Measurements from ENCODE around the gene ESAM. TPM values are rescaled to one million over a fixed set of nuclear protein-coding genes. Genes with fewer than 3 reads are reported as not detected.

Gene ESAM
- total RNA-seq, 1 donor from 2014 or later = 9.4 TPM

DNA sequence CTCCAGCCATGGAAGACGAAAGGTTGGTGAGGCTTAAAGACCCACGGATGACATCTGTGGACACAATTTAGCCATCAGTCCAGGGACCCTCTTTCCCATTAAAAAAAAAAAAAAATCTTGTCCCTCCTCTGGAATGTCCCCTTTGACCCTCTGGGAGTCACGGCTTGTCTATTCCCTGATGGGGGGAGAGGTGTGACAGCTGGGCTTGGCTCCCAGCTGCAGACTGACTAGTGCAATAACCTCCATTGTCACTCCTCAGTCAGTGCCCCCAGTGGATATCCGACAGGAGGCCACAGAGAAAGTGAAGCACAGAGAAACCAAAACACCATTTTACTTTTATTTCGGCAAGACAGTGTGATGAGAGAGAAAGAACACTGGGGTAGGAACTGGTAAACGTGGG is 7.4 kb downstream of the ESAM start:
- Histone ChIP-seq H3K9me3 (ENCODE audit: control insufficient read depth in 3 of 3, low read length in 3 of 3) (no peaks in the 10 kb centered on the region), H3K9ac (ENCODE audit: low read depth in 1 of 3, low read length in 3 of 3) (no peak overlapping the region), H3K27me3 (ENCODE audit: control insufficient read depth in 3 of 3, insufficient read depth in 3 of 3, low read length in 3 of 3) (peaks cover 53 to 61% (median 54%) of the 10 kb centered on the region in 3 donors), H3K4me3 (ENCODE audit: low read length in 3 of 3) (no peak overlapping the region), H3K27ac (ENCODE audit: low read depth, low read length) (no peak overlapping the region), H3K36me3 (ENCODE audit: control insufficient read depth in 3 of 3, insufficient read depth in 3 of 3, low read length in 3 of 3) (peaks cover 0 to 8% (median 4%) of the 10 kb centered on the region in 3 donors), H3K4me1 (ENCODE audit: control insufficient read depth in 3 of 3, insufficient read depth in 3 of 3, low read length in 3 of 3) (peaks cover 17 to 35% (median 18%) of the 10 kb centered on the region in 3 donors)

DNA sequence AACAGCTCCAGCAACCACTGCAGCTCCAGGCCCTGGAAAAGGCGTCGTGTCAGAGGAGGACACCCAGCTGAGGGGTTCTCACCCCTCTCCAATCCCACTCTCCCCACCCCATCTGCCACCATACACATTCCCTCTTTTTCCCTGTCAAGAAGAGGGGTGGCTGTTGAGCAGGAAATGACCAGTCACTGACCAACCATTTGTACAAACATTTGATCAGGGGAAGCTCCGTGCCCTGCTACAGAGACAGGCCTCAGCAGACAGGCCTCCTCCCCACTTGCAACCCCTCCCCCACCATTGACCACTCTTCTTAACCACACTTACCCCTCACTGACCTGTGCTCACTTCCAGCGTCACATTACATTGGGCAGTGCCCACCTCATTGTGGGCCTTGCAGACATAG is 7.8 kb downstream of the ESAM start:
- Histone ChIP-seq H3K4me3 (ENCODE audit: low read length in 3 of 3) (no peak overlapping the region), H3K36me3 (ENCODE audit: control insufficient read depth in 3 of 3, insufficient read depth in 3 of 3, low read length in 3 of 3) (peaks cover 0 to 8% (median 4%) of the 10 kb centered on the region in 3 donors), H3K4me1 (ENCODE audit: control insufficient read depth in 3 of 3, insufficient read depth in 3 of 3, low read length in 3 of 3) (peaks cover 16 to 36% (median 20%) of the 10 kb centered on the region in 3 donors), H3K9me3 (ENCODE audit: control insufficient read depth in 3 of 3, low read length in 3 of 3) (no peaks in the 10 kb centered on the region), H3K27me3 (ENCODE audit: control insufficient read depth in 3 of 3, insufficient read depth in 3 of 3, low read length in 3 of 3) (peaks cover 49 to 57% (median 53%) of the 10 kb centered on the region in 3 donors), H3K27ac (ENCODE audit: low read depth, low read length) (no peak overlapping the region), H3K9ac (ENCODE audit: low read depth in 1 of 3, low read length in 3 of 3) (no peak overlapping the region)

DNA sequence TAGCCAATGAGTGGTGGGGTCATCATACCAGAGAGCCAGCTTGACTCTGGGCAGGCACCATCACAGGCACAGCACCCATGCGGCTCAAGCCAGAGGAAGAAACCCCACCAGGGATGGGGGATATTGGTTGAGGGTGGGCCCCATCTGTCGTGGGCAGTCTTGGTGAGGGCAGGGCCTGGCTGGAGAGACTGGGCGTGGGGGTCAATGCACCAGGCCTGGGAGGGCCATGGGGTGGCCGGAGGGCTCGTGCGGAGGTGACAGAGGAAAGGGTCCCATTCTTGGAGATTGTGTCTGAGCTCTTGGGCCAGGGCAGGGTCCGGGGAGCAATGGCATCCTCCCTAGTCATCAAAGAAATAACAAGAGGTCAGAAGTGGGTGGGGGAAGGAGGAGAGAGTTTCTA is 8.5 kb downstream of the ESAM start:
- Histone ChIP-seq H3K4me1 (ENCODE audit: control insufficient read depth in 3 of 3, insufficient read depth in 3 of 3, low read length in 3 of 3) (peaks cover 13 to 34% (median 19%) of the 10 kb centered on the region in 3 donors), H3K27ac (ENCODE audit: low read depth, low read length) (no peak overlapping the region), H3K9ac (ENCODE audit: low read depth in 1 of 3, low read length in 3 of 3) (no peak overlapping the region)

DNA sequence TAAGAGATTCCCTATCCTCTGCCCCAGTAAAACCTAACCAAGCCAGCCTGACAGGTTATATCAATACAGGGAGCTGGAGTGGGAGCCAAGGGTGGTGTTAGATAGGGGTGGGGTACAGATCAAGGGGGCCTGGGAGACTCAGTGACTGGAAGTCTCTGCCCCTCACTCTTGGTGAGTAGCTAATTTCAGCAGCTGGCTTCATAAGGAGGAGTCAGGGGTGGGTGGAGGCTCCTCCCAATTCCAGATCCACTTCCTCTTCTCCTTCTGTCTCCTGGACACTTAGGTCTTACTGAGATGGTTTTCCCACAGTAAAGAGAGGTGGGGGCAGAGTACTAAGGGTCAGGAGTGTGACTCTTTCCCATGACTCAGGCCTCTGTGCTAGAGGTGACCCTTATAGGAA is 8.9 kb downstream of the ESAM start:
- peaks cover 11 to 34% (median 15%) of the 10 kb centered on the region in 3 donors for H3K4me1 ChIP-seq (ENCODE audit: control insufficient read depth in 3 of 3, insufficient read depth in 3 of 3, low read length in 3 of 3)
- no peak overlapping the region for H3K9ac ChIP-seq (ENCODE audit: low read depth in 1 of 3, low read length in 3 of 3)
- H3K4me3 ChIP-seq (ENCODE audit: low read length in 3 of 3) = no peak overlapping the region
- no peaks in the 10 kb centered on the region for H3K9me3 ChIP-seq (ENCODE audit: control insufficient read depth in 3 of 3, low read length in 3 of 3)
- no peak overlapping the region for H3K27ac ChIP-seq (ENCODE audit: low read depth, low read length)
- peaks cover 42 to 54% (median 52%) of the 10 kb centered on the region in 3 donors for H3K27me3 ChIP-seq (ENCODE audit: control insufficient read depth in 3 of 3, insufficient read depth in 3 of 3, low read length in 3 of 3)
- H3K36me3 ChIP-seq (ENCODE audit: control insufficient read depth in 3 of 3, insufficient read depth in 3 of 3, low read length in 3 of 3) = peaks cover 0 to 8% (median 4%) of the 10 kb centered on the region in 3 donors

More for the DNA sequence above, 8.5 kb downstream of the ESAM start:
- H3K27me3 ChIP-seq (ENCODE audit: control insufficient read depth in 3 of 3, insufficient read depth in 3 of 3, low read length in 3 of 3) = peaks cover 42 to 56% (median 53%) of the 10 kb centered on the region in 3 donors
- no peaks in the 10 kb centered on the region for H3K9me3 ChIP-seq (ENCODE audit: control insufficient read depth in 3 of 3, low read length in 3 of 3)
- H3K36me3 ChIP-seq (ENCODE audit: control insufficient read depth in 3 of 3, insufficient read depth in 3 of 3, low read length in 3 of 3) = peaks cover 0 to 8% (median 4%) of the 10 kb centered on the region in 3 donors
- no peak overlapping the region for H3K4me3 ChIP-seq (ENCODE audit: low read length in 3 of 3)

DNA sequence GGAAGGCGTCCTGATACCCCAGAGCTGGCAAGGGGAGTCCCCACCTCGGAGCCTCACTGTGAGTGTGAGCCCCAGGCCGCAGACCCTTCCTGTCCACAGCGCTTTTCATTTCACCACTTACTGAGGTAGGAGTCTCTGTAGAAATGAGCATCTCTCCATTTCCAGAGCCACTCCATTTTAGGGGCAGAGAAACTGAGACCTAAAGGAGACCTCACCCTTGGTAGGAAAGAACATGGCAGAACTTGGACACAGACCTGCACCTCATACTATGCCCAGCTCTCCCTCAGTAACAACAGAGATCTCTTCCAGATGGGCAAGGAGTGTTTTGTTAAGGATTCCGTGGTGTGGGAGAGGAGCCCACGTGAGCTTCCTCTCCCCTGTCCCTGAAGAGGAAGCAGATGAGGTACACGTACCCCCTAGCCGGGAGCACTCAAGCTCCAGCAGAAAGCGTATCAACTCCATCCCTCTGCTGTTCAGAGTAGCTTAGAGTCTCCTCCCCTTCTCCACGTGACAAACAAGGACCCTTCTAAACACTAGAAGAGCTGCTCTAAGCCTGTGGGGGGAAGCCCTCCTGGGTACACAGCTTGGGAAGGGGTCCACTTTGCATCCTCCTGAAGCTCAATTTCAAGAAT is 9.5 kb downstream of the ESAM start:
- Histone ChIP-seq H3K4me3 (ENCODE audit: low read length in 3 of 3) (no peak overlapping the region), H3K9me3 (ENCODE audit: control insufficient read depth in 3 of 3, low read length in 3 of 3) (no peaks in the 10 kb centered on the region), H3K9ac (ENCODE audit: low read depth in 1 of 3, low read length in 3 of 3) (no peak overlapping the region), H3K36me3 (ENCODE audit: control insufficient read depth in 3 of 3, insufficient read depth in 3 of 3, low read length in 3 of 3) (peaks cover 0 to 8% (median 4%) of the 10 kb centered on the region in 3 donors), H3K27me3 (ENCODE audit: control insufficient read depth in 3 of 3, insufficient read depth in 3 of 3, low read length in 3 of 3) (peaks cover 39 to 51% (median 50%) of the 10 kb centered on the region in 3 donors), H3K4me1 (ENCODE audit: control insufficient read depth in 3 of 3, insufficient read depth in 3 of 3, low read length in 3 of 3) (peaks cover 12 to 32% (median 14%) of the 10 kb centered on the region in 3 donors), H3K27ac (ENCODE audit: low read depth, low read length) (no peak overlapping the region)

DNA sequence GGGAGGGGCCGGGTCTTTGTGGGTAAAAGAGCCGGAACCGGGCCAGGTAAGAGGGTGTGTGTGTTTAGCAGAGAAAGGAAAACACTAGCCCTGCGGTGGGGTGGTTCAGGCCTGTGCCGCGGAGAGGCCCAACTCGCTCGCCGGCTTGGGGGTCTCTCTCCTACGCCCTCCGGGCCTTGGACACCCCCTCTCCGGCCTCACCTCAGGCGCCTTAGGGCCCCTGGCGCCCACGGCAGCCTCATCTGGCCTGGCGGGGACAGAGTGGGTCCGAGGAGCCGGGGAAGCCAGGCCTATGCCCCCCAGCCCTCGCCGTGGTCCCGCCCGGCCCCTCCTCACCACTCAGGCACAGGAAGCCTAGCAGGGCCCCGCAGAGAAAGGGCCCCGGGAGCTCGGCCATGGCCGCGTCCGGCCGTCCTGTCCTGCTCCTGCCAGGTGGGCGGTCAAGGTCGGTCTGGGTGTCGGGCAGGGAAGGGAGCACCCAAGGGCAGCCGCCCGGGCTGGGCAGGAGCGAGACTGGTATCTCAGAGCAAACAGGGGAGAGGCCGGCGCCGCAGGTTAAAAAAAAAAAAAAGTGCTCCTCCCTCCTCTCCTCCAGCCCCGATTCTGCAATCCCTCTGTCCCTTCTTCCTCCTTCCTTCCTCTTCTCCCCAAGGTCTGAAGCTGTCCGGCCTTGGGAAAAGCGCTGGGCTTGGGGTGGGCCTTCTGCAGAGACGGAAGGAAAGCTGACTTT is 10.2 kb downstream of the ESAM start, which contains the start of gene VSIG2:
TSS of gene VSIG2 (minus strand) at position 515 of the 730 bp plus-strand sequence. CDS start at position 397, 118 bp downstream.
- H3K36me3 ChIP-seq (ENCODE audit: control insufficient read depth in 3 of 3, insufficient read depth in 3 of 3, low read length in 3 of 3) = peaks cover 0 to 8% (median 4%) of the 10 kb centered on the region in 3 donors
- no peak within 1 kb of the TSS for H3K9ac ChIP-seq (ENCODE audit: low read depth in 1 of 3, low read length in 3 of 3)
- H3K9me3 ChIP-seq (ENCODE audit: control insufficient read depth in 3 of 3, low read length in 3 of 3) = no peaks in the 10 kb centered on the region
- H3K4me3 ChIP-seq (ENCODE audit: low read length in 3 of 3) = no peak within 1 kb of the TSS
- H3K27me3 ChIP-seq (ENCODE audit: control insufficient read depth in 3 of 3, insufficient read depth in 3 of 3, low read length in 3 of 3) = peaks cover 34 to 49% (median 45%) of the 10 kb centered on the region in 3 donors
- no peak within 1 kb of the TSS for H3K27ac ChIP-seq (ENCODE audit: low read depth, low read length)
- peaks cover 14 to 31% (median 17%) of the 10 kb centered on the region in 3 donors for H3K4me1 ChIP-seq (ENCODE audit: control insufficient read depth in 3 of 3, insufficient read depth in 3 of 3, low read length in 3 of 3)

DNA sequence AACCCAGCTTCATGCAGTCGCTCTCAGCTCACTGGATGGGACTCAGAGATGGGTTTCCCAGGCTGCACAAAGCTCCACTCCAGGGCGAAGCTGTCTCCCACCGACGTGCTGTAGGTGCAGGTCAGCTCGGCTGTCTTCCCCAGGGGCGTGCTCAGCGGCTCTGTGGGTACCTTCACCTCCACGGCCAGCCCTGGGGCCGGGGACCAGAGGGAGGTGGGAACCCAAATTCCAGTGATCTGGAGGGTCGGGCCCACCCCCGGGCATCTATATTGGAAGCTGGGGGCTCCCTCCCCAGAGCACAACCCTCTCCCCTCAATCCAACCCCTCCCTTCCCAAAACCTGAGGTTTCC is 10.7 kb downstream of the ESAM start:
- H3K4me3 ChIP-seq (ENCODE audit: low read length in 3 of 3) = no peak overlapping the region
- H3K27me3 ChIP-seq (ENCODE audit: control insufficient read depth in 3 of 3, insufficient read depth in 3 of 3, low read length in 3 of 3) = peaks cover 34 to 48% (median 44%) of the 10 kb centered on the region in 3 donors
- peaks cover 0 to 8% (median 4%) of the 10 kb centered on the region in 3 donors for H3K36me3 ChIP-seq (ENCODE audit: control insufficient read depth in 3 of 3, insufficient read depth in 3 of 3, low read length in 3 of 3)
- no peaks in the 10 kb centered on the region for H3K9me3 ChIP-seq (ENCODE audit: control insufficient read depth in 3 of 3, low read length in 3 of 3)
- H3K27ac ChIP-seq (ENCODE audit: low read depth, low read length) = no peak overlapping the region
- H3K9ac ChIP-seq (ENCODE audit: low read depth in 1 of 3, low read length in 3 of 3) = no peak overlapping the region
- H3K4me1 ChIP-seq (ENCODE audit: control insufficient read depth in 3 of 3, insufficient read depth in 3 of 3, low read length in 3 of 3) = peaks cover 16 to 30% (median 20%) of the 10 kb centered on the region in 3 donors

DNA sequence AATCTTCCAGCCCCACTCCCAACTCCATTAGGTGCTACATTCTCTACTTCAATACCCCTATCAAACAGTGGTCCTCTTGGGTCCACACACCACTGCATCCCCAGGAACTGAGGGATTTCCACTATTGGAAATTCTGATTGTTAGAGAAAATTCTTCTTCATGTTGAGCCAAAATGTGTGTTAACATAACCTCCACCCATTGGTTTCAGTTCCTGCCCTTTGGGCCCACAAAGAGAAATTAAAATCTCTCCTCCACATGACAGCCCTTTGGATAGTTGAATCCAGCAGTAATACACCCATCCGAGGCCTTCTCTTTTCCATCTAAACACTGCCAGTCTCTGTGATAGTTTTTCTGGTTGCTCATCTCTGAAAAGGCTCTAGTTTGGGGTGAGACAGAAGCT is 12.2 kb downstream of the ESAM start:
- H3K36me3 ChIP-seq (ENCODE audit: control insufficient read depth in 3 of 3, insufficient read depth in 3 of 3, low read length in 3 of 3) = peaks cover 0 to 5% (median 4%) of the 10 kb centered on the region in 3 donors
- H3K9ac ChIP-seq (ENCODE audit: low read depth in 1 of 3, low read length in 3 of 3) = no peak overlapping the region
- H3K4me3 ChIP-seq (ENCODE audit: low read length in 3 of 3) = no peak overlapping the region
- H3K9me3 ChIP-seq (ENCODE audit: control insufficient read depth in 3 of 3, low read length in 3 of 3) = no peaks in the 10 kb centered on the region
- peaks cover 42 to 56% (median 51%) of the 10 kb centered on the region in 3 donors for H3K27me3 ChIP-seq (ENCODE audit: control insufficient read depth in 3 of 3, insufficient read depth in 3 of 3, low read length in 3 of 3)
- peaks cover 20 to 34% (median 22%) of the 10 kb centered on the region in 3 donors for H3K4me1 ChIP-seq (ENCODE audit: control insufficient read depth in 3 of 3, insufficient read depth in 3 of 3, low read length in 3 of 3)
- no peak overlapping the region for H3K27ac ChIP-seq (ENCODE audit: low read depth, low read length)

DNA sequence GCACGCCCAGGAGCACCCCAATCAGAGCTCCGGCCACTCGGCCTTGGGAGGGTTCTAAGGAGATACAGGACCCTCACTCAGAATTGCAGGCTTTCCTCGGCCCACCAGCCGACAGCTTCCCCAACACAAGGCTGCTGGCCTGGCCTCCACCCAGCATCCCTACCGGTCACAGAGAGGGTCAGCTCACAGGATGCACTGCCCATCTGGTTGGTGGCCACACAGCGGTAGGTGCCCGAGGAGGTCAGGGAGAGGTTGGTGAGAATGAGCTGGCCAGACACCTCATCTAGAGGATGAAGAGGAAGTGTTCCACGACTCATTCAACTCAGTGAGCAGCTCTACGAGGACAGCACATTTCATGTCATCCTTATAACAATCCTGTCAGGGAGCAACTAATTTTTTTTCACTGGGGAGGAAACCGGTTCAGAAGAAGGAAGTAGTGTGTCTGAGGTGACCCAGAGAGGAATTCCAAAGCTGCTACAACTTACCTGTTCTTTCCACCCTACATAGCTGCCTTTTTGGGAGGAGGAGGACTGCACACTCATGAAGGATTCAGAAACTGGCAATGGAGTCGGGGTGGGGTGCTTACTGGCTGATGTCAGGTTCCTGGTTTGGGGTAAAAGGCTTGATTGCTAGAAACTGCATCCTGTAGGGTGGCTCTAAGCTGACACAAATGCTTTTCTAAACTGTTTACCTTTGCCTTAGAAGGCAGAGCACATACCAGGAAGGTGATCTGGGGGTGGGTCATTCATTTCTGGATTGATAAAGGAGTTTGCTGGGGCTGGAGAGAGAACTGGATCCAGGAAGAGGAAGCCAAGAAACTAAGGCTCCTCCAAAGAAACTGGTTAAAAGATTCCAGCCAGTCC is 13.4 kb downstream of the ESAM start:
- Histone ChIP-seq H3K4me3 (ENCODE audit: low read length in 3 of 3) (no peak overlapping the region), H3K36me3 (ENCODE audit: control insufficient read depth in 3 of 3, insufficient read depth in 3 of 3, low read length in 3 of 3) (no peaks in the 10 kb centered on the region), H3K27ac (ENCODE audit: low read depth, low read length) (no peak overlapping the region), H3K4me1 (ENCODE audit: control insufficient read depth in 3 of 3, insufficient read depth in 3 of 3, low read length in 3 of 3) (peaks cover 20 to 27% (median 22%) of the 10 kb centered on the region in 3 donors), H3K27me3 (ENCODE audit: control insufficient read depth in 3 of 3, insufficient read depth in 3 of 3, low read length in 3 of 3) (peaks cover 42 to 63% (median 56%) of the 10 kb centered on the region in 3 donors), H3K9me3 (ENCODE audit: control insufficient read depth in 3 of 3, low read length in 3 of 3) (no peaks in the 10 kb centered on the region), H3K9ac (ENCODE audit: low read depth in 1 of 3, low read length in 3 of 3) (no peak overlapping the region)

Measured in skeletal muscle tissue (tissue), 4 donors.